ENCODE data around the gene CLDN18. TPM values are rescaled to one million over a fixed set of nuclear protein-coding genes. Genes with fewer than 3 reads are reported as not detected.

CLDN18 gene
- total RNA-seq, 2 experiments from 2014 or later = not detected

DNA sequence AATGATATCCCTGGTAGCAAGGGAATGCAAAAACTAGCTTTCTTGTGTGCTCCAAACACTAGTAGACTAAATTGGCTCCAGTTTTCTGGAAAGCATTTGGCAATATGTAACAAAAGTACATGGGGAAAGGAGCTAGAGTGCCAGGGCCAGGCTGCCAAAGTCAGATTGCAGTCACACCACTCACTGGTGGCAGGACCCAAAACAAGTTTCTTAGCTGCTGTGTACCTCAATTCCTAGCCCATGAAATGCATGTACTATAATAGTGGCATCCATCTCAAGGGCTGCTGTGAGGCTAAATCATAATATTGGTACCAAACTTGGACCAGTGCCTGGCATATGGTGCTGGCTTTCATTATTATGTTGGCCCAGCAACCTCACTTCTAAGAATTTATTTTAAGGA lies 49.3 kb downstream of the CLDN18 start:
- Mint-ChIP-seq H3K36me3 (no peaks in the 10 kb centered on the region), H3K4me1 (no peaks in the 10 kb centered on the region), H3K27ac (no peak overlapping the region), H3K27me3 (peaks cover 48% of the 10 kb centered on the region), H3K4me3 (no peak overlapping the region), H3K9me3 (ENCODE audit: low read depth) (no peaks in the 10 kb centered on the region)
- ATAC-seq = no peak
- no peak for DNase-seq
- CTCF ChIA-PET = interaction anchor here (1.7 kb wide), 1 partner anchor 59 kb away, joined by 4 read pairs; no protein-coding TSS in a partner anchor

DNA sequence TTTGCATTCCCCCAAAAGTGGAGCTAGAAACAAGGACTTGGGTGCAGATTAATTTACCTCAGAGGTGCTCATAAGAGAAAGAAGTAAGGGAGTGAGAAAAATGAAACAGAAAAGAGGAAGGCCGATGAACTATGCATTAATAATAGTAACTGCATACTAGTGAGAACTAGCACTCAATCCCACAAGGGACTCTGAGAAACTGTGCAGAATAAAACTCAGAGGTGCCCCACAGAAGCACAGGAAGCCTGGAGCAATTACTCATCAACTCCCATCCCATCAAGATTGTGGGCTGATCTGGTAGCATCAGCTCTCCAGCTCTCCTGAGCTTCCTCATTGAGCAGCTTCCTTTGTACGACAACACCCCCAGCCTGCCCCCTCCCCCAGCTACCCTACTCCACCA lies 50.8 kb downstream of the CLDN18 start:
- DNase-seq (no peak), ATAC-seq (no peak)
- H3K27me3 Mint-ChIP-seq = peaks cover 34% of the 10 kb centered on the region
- no peak overlapping the region for H3K27ac Mint-ChIP-seq
- H3K4me3 Mint-ChIP-seq = no peak overlapping the region
- CTCF ChIA-PET = interaction anchor here (1.0 to 1.7 kb wide), 3 partner anchors 9 to 58 kb away, joined by 3 to 5 read pairs (median 3); no protein-coding TSS in a partner anchor
- no peaks in the 10 kb centered on the region for H3K36me3 Mint-ChIP-seq
- H3K9me3 Mint-ChIP-seq (ENCODE audit: low read depth) = no peaks in the 10 kb centered on the region
- H3K4me1 Mint-ChIP-seq = peaks cover 13% of the 10 kb centered on the region

DNA sequence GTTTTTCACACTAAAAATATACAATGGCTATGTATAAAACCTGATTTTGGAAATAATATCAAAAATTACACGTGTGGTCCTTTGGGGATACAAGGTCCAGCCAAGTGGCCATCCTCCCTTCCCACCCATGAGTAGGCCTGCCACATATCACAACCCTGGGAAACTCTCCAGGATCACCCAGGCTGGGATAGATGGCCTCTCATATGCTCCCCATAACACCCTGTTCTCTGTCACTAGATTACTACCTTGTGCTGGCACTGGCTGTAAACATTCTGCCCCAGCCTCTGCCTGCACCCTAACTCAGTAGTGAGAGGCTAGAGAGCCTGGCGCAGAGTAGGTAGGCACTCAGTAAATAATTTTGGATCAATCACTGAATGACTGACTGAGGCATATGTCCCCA lies 52.1 kb downstream of the CLDN18 start:
- Mint-ChIP-seq H3K27ac (no peak overlapping the region), H3K27me3 (peaks cover 27% of the 10 kb centered on the region), H3K9me3 (ENCODE audit: low read depth) (no peaks in the 10 kb centered on the region), H3K4me1 (peaks cover 25% of the 10 kb centered on the region), H3K36me3 (no peaks in the 10 kb centered on the region), H3K4me3 (no peak overlapping the region)
- DNase-seq (no peak), ATAC-seq (no peak)
- CTCF ChIA-PET = interaction anchor here (1.0 to 1.7 kb wide), 3 partner anchors 8 to 57 kb away, joined by 3 to 5 read pairs (median 3); no protein-coding TSS in a partner anchor

DNA sequence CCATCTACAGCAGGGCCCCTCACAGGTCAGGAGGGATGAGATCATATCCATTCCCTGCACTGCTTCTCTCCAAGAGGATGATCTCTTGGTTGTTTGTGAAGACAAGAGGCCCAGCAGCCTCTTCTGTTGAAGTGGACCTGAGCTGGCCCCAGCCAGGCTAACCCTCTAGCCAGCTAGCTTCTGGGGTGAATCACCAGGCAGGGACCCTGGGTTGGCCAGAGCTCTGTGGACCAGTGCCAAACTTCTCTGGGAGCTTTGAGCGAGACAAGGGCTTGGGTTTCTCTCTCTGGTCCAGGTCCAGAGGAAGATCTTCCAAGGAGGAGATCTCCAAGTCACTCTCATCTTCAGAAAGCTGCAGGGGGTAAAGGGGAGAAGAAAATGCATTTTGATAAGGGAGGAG lies 52.7 kb downstream of the CLDN18 start:
- ATAC-seq (no peak), DNase-seq (no peak)
- CTCF ChIA-PET = no interaction called here
- peaks cover 25% of the 10 kb centered on the region for H3K27me3 Mint-ChIP-seq
- H3K9me3 Mint-ChIP-seq (ENCODE audit: low read depth) = no peaks in the 10 kb centered on the region
- H3K36me3 Mint-ChIP-seq = no peaks in the 10 kb centered on the region
- peaks cover 29% of the 10 kb centered on the region for H3K4me1 Mint-ChIP-seq
- H3K27ac Mint-ChIP-seq = no peak overlapping the region
- H3K4me3 Mint-ChIP-seq = no peak overlapping the region

DNA sequence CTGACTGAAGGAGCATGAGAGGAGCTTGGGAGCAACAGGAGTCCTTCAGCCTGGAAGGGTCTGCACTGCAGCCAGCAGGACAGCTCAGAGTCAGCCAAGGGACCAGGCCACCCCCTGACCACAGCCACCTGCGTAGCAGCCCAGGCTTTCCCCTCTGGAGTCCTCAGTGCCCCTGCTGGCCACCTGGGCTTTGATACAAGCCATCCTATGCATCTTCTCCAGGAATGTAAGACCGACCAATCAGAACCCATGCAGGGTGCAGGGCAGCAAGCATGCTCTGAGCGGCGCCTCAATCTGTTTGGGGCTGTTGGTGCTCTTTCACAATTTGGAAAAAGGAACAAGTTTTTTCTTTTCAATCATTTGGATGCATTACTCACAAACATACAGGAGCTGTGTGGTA lies 53.5 kb downstream of the CLDN18 start:
- no peaks in the 10 kb centered on the region for H3K36me3 Mint-ChIP-seq
- no peak overlapping the region for H3K4me3 Mint-ChIP-seq
- CTCF ChIA-PET = interaction anchor here (1.2 kb wide), 2 partner anchors 13 to 55 kb away, joined by 3 to 5 read pairs; no protein-coding TSS in a partner anchor
- DNase-seq = no peak
- ATAC-seq = no peak
- H3K9me3 Mint-ChIP-seq (ENCODE audit: low read depth) = no peaks in the 10 kb centered on the region
- no peak overlapping the region for H3K27ac Mint-ChIP-seq
- H3K27me3 Mint-ChIP-seq = peaks cover 24% of the 10 kb centered on the region
- peaks cover 30% of the 10 kb centered on the region for H3K4me1 Mint-ChIP-seq

DNA sequence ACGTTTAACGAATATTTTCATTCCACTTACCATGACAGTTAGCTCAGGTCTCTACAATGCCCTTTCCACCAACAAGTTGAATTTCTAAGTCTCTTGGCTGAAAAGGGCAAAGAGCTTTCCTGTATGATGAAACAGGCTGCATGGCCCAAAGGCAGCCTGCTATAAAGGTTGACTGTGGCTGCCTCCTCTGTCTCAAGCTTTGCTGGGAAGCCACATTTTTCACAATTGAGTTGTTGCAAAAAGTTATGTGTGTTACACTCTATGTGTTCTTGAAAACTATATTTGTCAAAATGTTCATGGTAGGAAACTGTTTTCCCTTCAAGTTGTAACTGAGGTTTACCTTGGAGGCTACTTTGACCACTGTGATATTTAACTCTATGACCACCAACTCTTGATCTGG lies 56.0 kb downstream of the CLDN18 start:
- CTCF ChIA-PET = interaction anchor here (0.9 to 3.9 kb wide), 4 partner anchors 28 to 850 kb away, joined by 3 to 41 read pairs (median 4); no protein-coding TSS in a partner anchor
- Mint-ChIP-seq H3K4me1 (peaks cover 33% of the 10 kb centered on the region), H3K4me3 (no peak overlapping the region), H3K27ac (peak overlapping the region; percentile 78), H3K9me3 (ENCODE audit: low read depth) (no peaks in the 10 kb centered on the region), H3K36me3 (no peaks in the 10 kb centered on the region), H3K27me3 (peaks cover 28% of the 10 kb centered on the region)
- ATAC-seq (peak; percentile 49), DNase-seq (no peak)

DNA sequence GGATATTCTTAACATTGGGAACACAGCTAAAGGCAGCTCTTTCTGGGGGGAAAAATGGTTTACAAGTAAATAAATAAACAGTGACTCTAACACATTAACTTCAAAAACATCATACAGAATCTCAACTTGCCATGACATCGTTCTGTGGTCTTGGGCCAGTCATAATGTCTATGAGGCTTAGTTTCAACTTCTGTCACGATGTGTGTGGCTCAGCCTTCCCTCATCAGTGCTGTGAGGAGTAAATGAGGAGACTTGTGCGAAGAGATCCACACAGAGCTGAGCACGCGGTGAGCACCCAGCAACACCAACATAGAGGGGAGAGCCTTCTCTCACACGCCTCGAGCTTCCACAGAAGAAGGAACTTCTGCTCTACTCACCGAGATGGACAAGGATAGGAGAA lies 56.4 kb downstream of the CLDN18 start:
- no peaks in the 10 kb centered on the region for H3K9me3 Mint-ChIP-seq (ENCODE audit: low read depth)
- H3K4me3 Mint-ChIP-seq = no peak overlapping the region
- CTCF ChIA-PET = interaction anchor here (0.9 to 3.9 kb wide), 4 partner anchors 28 to 849 kb away, joined by 3 to 41 read pairs (median 4); no protein-coding TSS in a partner anchor
- DNase-seq (peak; percentile 82), ATAC-seq (peak; percentile 93)
- peak overlapping the region; percentile 78 for H3K27ac Mint-ChIP-seq
- peaks cover 30% of the 10 kb centered on the region for H3K27me3 Mint-ChIP-seq
- H3K36me3 Mint-ChIP-seq = no peaks in the 10 kb centered on the region
- H3K4me1 Mint-ChIP-seq = peaks cover 33% of the 10 kb centered on the region

DNA sequence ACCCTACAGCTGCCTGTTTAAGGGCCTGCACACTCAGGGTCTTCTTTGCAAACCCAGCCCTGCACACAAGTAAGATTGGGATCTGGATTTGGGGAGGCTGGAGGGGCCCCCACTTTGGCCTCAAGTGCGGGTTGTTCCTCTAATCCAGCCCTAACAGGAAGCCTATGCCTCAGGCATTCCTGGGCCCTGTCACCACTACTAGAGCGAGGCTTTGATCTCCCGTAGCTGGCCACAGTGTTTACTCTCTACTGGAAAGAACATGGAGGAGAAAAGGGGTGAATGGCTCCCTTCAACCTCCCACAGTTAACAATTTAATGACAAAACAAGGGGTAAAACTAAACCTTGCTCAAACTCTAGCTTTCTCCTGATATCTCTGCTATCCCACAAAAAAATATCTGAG lies 57.0 kb downstream of the CLDN18 start:
- ATAC-seq = no peak
- H3K36me3 Mint-ChIP-seq = no peaks in the 10 kb centered on the region
- H3K4me1 Mint-ChIP-seq = peaks cover 33% of the 10 kb centered on the region
- H3K27ac Mint-ChIP-seq = no peak overlapping the region
- H3K4me3 Mint-ChIP-seq = no peak overlapping the region
- no peak for DNase-seq
- H3K27me3 Mint-ChIP-seq = peaks cover 28% of the 10 kb centered on the region
- H3K9me3 Mint-ChIP-seq (ENCODE audit: low read depth) = no peaks in the 10 kb centered on the region
- CTCF ChIA-PET = interaction anchor here (0.7 to 3.9 kb wide), 5 partner anchors 11 to 849 kb away, joined by 3 to 41 read pairs (median 3); no protein-coding TSS in a partner anchor

DNA sequence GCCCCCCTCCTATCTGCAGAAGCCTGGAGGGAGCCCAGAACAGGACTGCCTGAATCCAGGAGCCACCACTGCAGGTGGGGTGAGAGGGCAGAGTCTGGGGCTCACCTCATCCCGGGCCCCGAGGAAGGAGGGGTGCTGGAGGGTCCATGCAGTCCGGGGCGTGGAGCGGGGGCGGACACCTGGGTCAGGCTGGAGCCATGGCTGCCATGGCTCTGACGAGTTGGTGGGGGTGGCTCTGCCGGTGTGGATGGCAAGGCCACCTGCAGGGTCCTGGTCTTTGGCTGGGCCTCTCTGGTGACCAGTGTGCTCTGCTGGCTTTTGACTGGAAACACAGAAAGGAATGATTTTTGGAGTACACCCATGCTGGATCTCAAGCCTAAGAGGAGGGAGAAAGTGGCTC lies 58.1 kb downstream of the CLDN18 start:
- H3K4me1 Mint-ChIP-seq = peaks cover 33% of the 10 kb centered on the region
- H3K27ac Mint-ChIP-seq = no peak overlapping the region
- DNase-seq (no peak), ATAC-seq (no peak)
- H3K4me3 Mint-ChIP-seq = no peak overlapping the region
- H3K36me3 Mint-ChIP-seq = no peaks in the 10 kb centered on the region
- H3K27me3 Mint-ChIP-seq = peaks cover 34% of the 10 kb centered on the region
- no peaks in the 10 kb centered on the region for H3K9me3 Mint-ChIP-seq (ENCODE audit: low read depth)
- CTCF ChIA-PET = interaction anchor here (1.2 to 3.9 kb wide), 3 partner anchors 9 to 51 kb away, joined by 3 to 41 read pairs (median 5); partner anchors contain the start of gene DZIP1L

DNA sequence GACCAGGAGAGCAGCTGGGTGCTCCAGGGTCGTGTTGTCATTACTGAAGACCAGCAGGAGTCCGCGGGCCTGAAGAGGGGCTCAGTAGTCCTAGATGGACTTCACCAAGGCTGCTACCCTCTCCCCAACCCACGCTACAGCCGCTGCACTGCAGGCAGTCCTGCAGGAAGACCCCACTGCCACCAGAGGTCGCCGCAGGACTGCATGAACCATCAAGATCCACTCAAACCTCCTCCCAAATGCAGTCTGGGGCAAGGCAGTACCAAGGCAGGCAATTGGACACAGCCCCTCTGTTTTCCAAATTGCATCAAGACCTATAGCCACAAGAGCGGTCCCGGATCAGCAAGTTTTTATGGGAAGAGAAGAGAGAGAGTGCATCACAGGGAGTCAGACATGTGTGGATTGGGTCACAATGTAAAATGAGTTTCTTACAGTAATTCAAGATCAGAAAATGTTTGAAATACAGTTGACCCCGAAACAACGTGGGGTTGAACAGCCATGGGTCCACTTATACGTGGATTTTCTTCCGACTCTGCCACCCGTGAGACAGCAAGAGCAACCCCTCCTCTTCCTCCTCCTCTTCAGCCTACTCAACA lies 58.7 kb downstream of the CLDN18 start:
- peak; percentile 83 for DNase-seq
- CTCF ChIA-PET = interaction anchor here (0.7 to 3.9 kb wide), 9 partner anchors 12 to 57 kb away, joined by 3 to 44 read pairs (median 5); partner anchors contain the start of gene DZIP1L
- Mint-ChIP-seq H3K4me1 (peaks cover 33% of the 10 kb centered on the region), H3K9me3 (ENCODE audit: low read depth) (no peaks in the 10 kb centered on the region), H3K4me3 (no peak overlapping the region), H3K27me3 (peaks cover 38% of the 10 kb centered on the region), H3K36me3 (no peaks in the 10 kb centered on the region), H3K27ac (no peak overlapping the region)
- peak; percentile 53 for ATAC-seq

DNA sequence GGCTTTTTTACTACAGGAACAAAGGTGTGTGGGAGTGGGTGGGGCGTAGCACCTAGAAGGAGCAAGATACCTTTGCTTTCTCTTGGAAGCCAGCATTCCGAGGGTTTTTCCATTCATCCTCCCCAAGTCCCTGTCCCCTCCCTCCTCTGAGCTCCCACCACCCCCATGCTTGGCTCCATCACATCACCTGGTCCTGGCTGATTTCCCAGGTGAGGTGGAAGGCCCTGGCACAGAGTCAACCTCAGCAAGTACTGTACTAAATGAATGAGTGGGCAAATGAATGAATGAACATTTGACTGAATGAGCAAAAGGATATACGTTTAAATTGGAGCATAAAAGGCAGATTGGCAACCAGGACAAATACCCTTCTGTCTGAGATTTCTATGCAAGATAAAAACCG lies 60.0 kb downstream of the CLDN18 start:
- H3K27me3 Mint-ChIP-seq = peaks cover 42% of the 10 kb centered on the region
- CTCF ChIA-PET = interaction anchor here (1.0 to 2.9 kb wide), 9 partner anchors 9 to 55 kb away, joined by 3 to 44 read pairs (median 5); partner anchors contain the start of gene DZIP1L
- DNase-seq (no peak), ATAC-seq (no peak)
- H3K4me1 Mint-ChIP-seq = peaks cover 28% of the 10 kb centered on the region
- no peaks in the 10 kb centered on the region for H3K9me3 Mint-ChIP-seq (ENCODE audit: low read depth)
- H3K4me3 Mint-ChIP-seq = no peak overlapping the region
- H3K36me3 Mint-ChIP-seq = no peaks in the 10 kb centered on the region
- H3K27ac Mint-ChIP-seq = no peak overlapping the region

DNA sequence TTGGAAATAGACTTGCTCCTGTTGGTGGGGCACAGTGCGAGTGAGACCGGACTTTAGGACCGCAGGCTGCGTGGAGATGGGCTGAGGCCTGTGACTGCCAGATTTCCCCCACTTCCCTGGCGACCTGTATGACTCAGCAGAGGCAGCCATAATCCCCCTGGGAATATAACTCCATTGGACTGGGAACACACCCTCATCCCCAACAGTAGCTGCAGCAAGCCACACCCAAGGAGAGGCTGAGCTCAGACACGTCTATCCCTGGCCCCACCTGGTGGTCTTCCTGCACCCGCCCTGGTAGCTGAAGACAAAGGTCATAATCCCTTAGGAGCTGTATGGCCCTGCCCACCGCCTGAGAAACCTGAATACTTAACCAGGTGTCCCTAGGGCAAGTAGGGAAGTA lies 62.8 kb downstream of the CLDN18 start:
- H3K4me3 Mint-ChIP-seq = no peak overlapping the region
- no peak overlapping the region for H3K27ac Mint-ChIP-seq
- ATAC-seq = no peak
- no peak for DNase-seq
- no peaks in the 10 kb centered on the region for H3K9me3 Mint-ChIP-seq (ENCODE audit: low read depth)
- H3K27me3 Mint-ChIP-seq = peaks cover 48% of the 10 kb centered on the region
- H3K36me3 Mint-ChIP-seq = no peaks in the 10 kb centered on the region
- H3K4me1 Mint-ChIP-seq = peaks cover 4% of the 10 kb centered on the region
- CTCF ChIA-PET = interaction anchor here (4.3 kb wide), 1 partner anchor 46 kb away, joined by 21 read pairs; no protein-coding TSS in a partner anchor

DNA sequence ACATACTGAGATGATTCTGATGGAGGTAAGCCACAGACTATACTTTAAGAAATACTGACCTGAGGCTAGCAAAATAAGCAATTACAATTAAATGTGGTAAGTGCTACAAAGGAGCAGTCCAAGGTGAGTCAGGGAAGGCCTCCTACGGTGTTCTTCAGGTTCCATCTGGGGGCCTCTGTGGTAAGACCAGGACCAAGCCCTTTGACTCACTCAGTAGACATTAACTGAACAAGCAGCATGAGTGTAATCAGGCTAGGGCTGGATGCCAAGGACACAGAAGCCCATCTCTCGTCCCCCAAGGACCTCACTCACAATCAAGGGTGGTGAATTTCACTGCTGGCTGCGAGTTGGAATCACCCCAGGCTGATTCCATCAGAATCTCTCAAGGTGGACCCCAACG lies 68.1 kb downstream of the CLDN18 start:
- H3K27ac Mint-ChIP-seq = no peak overlapping the region
- no peak overlapping the region for H3K4me3 Mint-ChIP-seq
- peaks cover 30% of the 10 kb centered on the region for H3K27me3 Mint-ChIP-seq
- peaks cover 25% of the 10 kb centered on the region for H3K4me1 Mint-ChIP-seq
- CTCF ChIA-PET = interaction anchor here (0.8 kb wide), 1 partner anchor 11 kb away, joined by 3 read pairs; no protein-coding TSS in a partner anchor
- no peaks in the 10 kb centered on the region for H3K9me3 Mint-ChIP-seq (ENCODE audit: low read depth)
- ATAC-seq (no peak), DNase-seq (no peak)
- no peaks in the 10 kb centered on the region for H3K36me3 Mint-ChIP-seq

DNA sequence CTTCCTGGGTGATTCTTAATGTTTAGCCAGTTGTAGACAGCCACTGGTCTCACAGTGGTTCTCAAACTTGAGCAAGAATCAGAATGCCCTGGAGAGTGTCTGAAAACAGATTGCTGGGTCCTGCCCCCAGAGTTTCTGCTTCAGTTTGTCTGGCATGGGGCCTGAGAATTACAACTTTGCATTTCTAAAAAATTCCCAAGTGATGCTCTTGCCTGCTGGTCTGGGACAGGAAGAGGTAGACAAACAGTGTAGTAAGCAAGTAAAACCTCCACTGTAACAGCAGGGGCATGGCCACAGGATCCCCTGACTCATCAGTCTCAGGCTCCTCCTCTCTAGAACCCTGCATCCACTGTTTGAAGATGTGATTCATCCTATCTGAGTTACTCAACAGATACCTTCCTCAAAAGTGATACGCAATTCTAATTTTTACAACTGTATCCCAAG lies 69.0 kb downstream of the CLDN18 start:
- DNase-seq (no peak), ATAC-seq (no peak)
- Mint-ChIP-seq H3K36me3 (no peaks in the 10 kb centered on the region), H3K4me1 (peaks cover 32% of the 10 kb centered on the region), H3K9me3 (ENCODE audit: low read depth) (no peaks in the 10 kb centered on the region), H3K27ac (no peak overlapping the region), H3K27me3 (peaks cover 22% of the 10 kb centered on the region), H3K4me3 (no peak overlapping the region)
- CTCF ChIA-PET = interaction anchor here (0.8 to 2.5 kb wide), 2 partner anchors 12 to 40 kb away, joined by 3 to 8 read pairs; no protein-coding TSS in a partner anchor

Data from activated CD8-positive, alpha-beta memory T cell treated with anti-CD3 and anti-CD28 coated beads, Interleukin-2, amount 10 ng/mL, durations not matched to agents 7 days and 5 days (primary cell).